T-cell (primary cell): ENCODE results near the gene PTPRD. TPM values are rescaled to one million over a fixed set of nuclear protein-coding genes. Genes with fewer than 3 reads are reported as not detected.

Source experiments
- ATAC-seq, 4 experiments: fragments of 200-7000 bp in 3 of 4; fragments of 150-1000 bp in 1 of 4; cut with Tn5 transposase; replicated peaks in 1 of 4; 1 replicate in 3 of 4; 2 replicates in 1 of 4; pipeline ENCODE4 v1.10.0; 2021; ENCODE audit warnings: moderate library complexity in 3 of 4, mild to moderate bottlenecking in 2 of 4, moderate number of reproducible peaks in 1 of 4
- CTCF ChIA-PET, 2 donors: fragments of 300-600 bp; sonication (Branson Sonifier 250); formaldehyde crosslinking; loops; one replicate each; lab custom pipeline; 2022; ENCODE audit warnings: antibody characterized with exemption in 2 of 2; lab: Charles Lee
- POLR2A ChIA-PET, 2 donors: fragments of 300-600 bp; sonication (Branson Sonifier 250); formaldehyde crosslinking; loops; one replicate each; lab custom pipeline; 2022; ENCODE audit warnings: antibody characterized with exemption in 2 of 2; lab: Charles Lee
- DNase-seq, 35 experiments: peaks; one replicate each; pipeline versions ENCODE4 v3.0.0 to v3.0.0-alpha.2; 2013 to 2023
- H3K27ac ChIP-seq: one replicate; pipeline ENCODE4 v1.5.1; 2013; ENCODE audit warnings: low read length
- H3K27me3 ChIP-seq, 2 experiments: replicated peaks in 1 of 2; 1 replicate in 1 of 2; 2 replicates in 1 of 2; pipeline versions ENCODE4 v1.6.1 to v1.7.0; 2013; ENCODE audit warnings: low read length in 1 of 2, mixed read lengths in 1 of 2; ENCODE audit not compliant: control insufficient read depth in 2 of 2, insufficient read depth in 2 of 2; ENCODE audit errors: extremely low read depth in 1 of 2
- H3K36me3 ChIP-seq, 2 donors: 1 replicate in 1 of 2; 2 replicates in 1 of 2; pipeline versions ENCODE4 v1.6.1 to v1.7.0; 2013; ENCODE audit warnings: low read length in 1 of 2; ENCODE audit not compliant: control insufficient read depth in 2 of 2, insufficient read depth in 1 of 2; ENCODE audit errors: extremely low read depth in 1 of 2
- H3K4me1 ChIP-seq, 2 experiments: 1 replicate in 1 of 2; 2 replicates in 1 of 2; pipeline versions ENCODE4 v1.6.1 to v1.7.0; 2013; ENCODE audit warnings: low read length in 2 of 2, mixed read lengths in 1 of 2; ENCODE audit not compliant: insufficient read depth in 2 of 2, control insufficient read depth in 1 of 2; ENCODE audit errors: extremely low read depth in 1 of 2
- H3K4me3 ChIP-seq, 2 donors: 1 replicate in 1 of 2; 2 replicates in 1 of 2; pipeline versions ENCODE4 v1.5.1 to v1.7.0; 2013; ENCODE audit warnings: mild to moderate bottlenecking in 2 of 2, low read length in 1 of 2, moderate library complexity in 1 of 2; ENCODE audit not compliant: control insufficient read depth in 1 of 2; ENCODE audit errors: extremely low read depth in 1 of 2
- H3K9me3 ChIP-seq: 2 replicates; pipeline ENCODE4 v1.7.0; 2013
- H3K27ac Mint-ChIP-seq, 2 donors: one replicate each; pipeline ENCODE4 v1.8.0; 2020 to 2021; ENCODE audit warnings: mild to moderate bottlenecking in 2 of 2, mixed read lengths in 2 of 2
- H3K27me3 Mint-ChIP-seq, 2 donors: one replicate each; pipeline ENCODE4 v1.8.0; 2021 to 2022; ENCODE audit warnings: mixed read lengths in 2 of 2
- H3K36me3 Mint-ChIP-seq: one replicate; pipeline ENCODE4 v1.8.0; 2021; ENCODE audit warnings: mixed read lengths
- H3K4me1 Mint-ChIP-seq, 3 donors: one replicate each; pipeline ENCODE4 v1.8.0; 2020 to 2022; ENCODE audit warnings: mixed read lengths in 3 of 3, mild to moderate bottlenecking in 1 of 3
- H3K4me3 Mint-ChIP-seq, 3 donors: one replicate each; pipeline ENCODE4 v1.8.0; 2020 to 2022; ENCODE audit warnings: mild to moderate bottlenecking in 3 of 3, mixed read lengths in 3 of 3, moderate library complexity in 3 of 3
- H3K9me3 Mint-ChIP-seq, 3 donors: one replicate each; pipeline ENCODE4 v1.8.0; 2020 to 2022; ENCODE audit warnings: mixed read lengths in 3 of 3
- WGBS: methylation state at CpG from one replicate; pipeline ENCODE4 v1.1.5; 2013; ENCODE audit warnings: missing lambda C conversion rate; ENCODE audit not compliant: insufficient coverage; 5-methylcytosine and 5-hydroxymethylcytosine counted together
- total RNA-seq, 35 experiments: library from RNA in 6 of 35; stranded (reverse) in 6 of 35; fragments of 120-200 nt in 1 of 35; gene quantifications; one replicate each; pipeline versions ENCODE4 v1.2.1 to v1.2.4 and lab custom pipeline; 2013 to 2026

Gene PTPRD
- total RNA-seq, 5 donors from 2014 or later (not counting 1 experiment from before 2014, with no cell fraction given) = 0.13 to 0.61 (median 0.38) TPM; not detected in 2

- Histone ChIP-seq H3K36me3 (no peaks in the 10 kb centered on the region), H3K4me3 (no peak overlapping the region), H3K27me3 (no peaks in the 10 kb centered on the region), H3K27ac (no peak overlapping the region), H3K9me3 (no peaks in the 10 kb centered on the region), H3K4me1 (no peaks in the 10 kb centered on the region)
- Mint-ChIP-seq H3K27me3 (no peaks in the 10 kb centered on the region), H3K36me3 (no peaks in the 10 kb centered on the region), H3K4me1 (no peaks in the 10 kb centered on the region), H3K4me3 (no peak overlapping the region), H3K27ac (no peak overlapping the region), H3K9me3 (no peaks in the 10 kb centered on the region)
- POLR2A ChIA-PET = no interaction called here
- ATAC-seq (no peak), DNase-seq (no peak)
- no CpG with 5 or more reads among the region's 3 CpGs for WGBS
- CTCF ChIA-PET = no interaction called here
These were observed 1846.7 kb downstream of the PTPRD start for GRCh38 chr9:8766096-8766495.

GRCh38 chr9:8764051-8764450 is 1848.8 kb downstream of the PTPRD start:
- Mint-ChIP-seq H3K36me3 (no peaks in the 10 kb centered on the region), H3K4me3 (no peak overlapping the region), H3K27ac (no peak overlapping the region), H3K9me3 (no peaks in the 10 kb centered on the region), H3K4me1 (no peaks in the 10 kb centered on the region), H3K27me3 (no peaks in the 10 kb centered on the region)
- CTCF ChIA-PET = no interaction called here
- H3K9me3 ChIP-seq = no peaks in the 10 kb centered on the region
- H3K27ac ChIP-seq = no peak overlapping the region
- WGBS = no CpG with 5 or more reads among the region's 1 CpG
- POLR2A ChIA-PET = no interaction called here
- H3K4me3 ChIP-seq = no peak overlapping the region
- no peaks in the 10 kb centered on the region for H3K36me3 ChIP-seq
- H3K4me1 ChIP-seq = no peaks in the 10 kb centered on the region
- DNase-seq (no peak), ATAC-seq (no peak)
- H3K27me3 ChIP-seq = no peaks in the 10 kb centered on the region

- H3K9me3 ChIP-seq = no peaks in the 10 kb centered on the region
- ChIA-PET POLR2A (no interaction called here), CTCF (no interaction called here)
- ATAC-seq = no peak
- no peaks in the 10 kb centered on the region for H3K4me1 ChIP-seq
- no peaks in the 10 kb centered on the region for H3K27me3 ChIP-seq
- Mint-ChIP-seq H3K36me3 (no peaks in the 10 kb centered on the region), H3K27ac (no peak overlapping the region), H3K4me1 (no peaks in the 10 kb centered on the region), H3K9me3 (no peaks in the 10 kb centered on the region), H3K4me3 (no peak overlapping the region), H3K27me3 (no peaks in the 10 kb centered on the region)
- H3K36me3 ChIP-seq = no peaks in the 10 kb centered on the region
- WGBS = 76% methylated on average over 2 of the region's 6 CpGs
- H3K27ac ChIP-seq = no peak overlapping the region
- no peak overlapping the region for H3K4me3 ChIP-seq
- DNase-seq = no peak
These were observed 1850.2 kb downstream of the PTPRD start for GRCh38 chr9:8762479-8763085.

GRCh38 chr9:8760000-8760767 is 1852.6 kb downstream of the PTPRD start:
- Histone ChIP-seq H3K36me3 (no peaks in the 10 kb centered on the region), H3K4me1 (no peaks in the 10 kb centered on the region), H3K27ac (no peak overlapping the region), H3K27me3 (no peaks in the 10 kb centered on the region), H3K4me3 (no peak overlapping the region), H3K9me3 (no peaks in the 10 kb centered on the region)
- Mint-ChIP-seq H3K27me3 (no peaks in the 10 kb centered on the region), H3K27ac (no peak overlapping the region), H3K4me1 (no peaks in the 10 kb centered on the region), H3K9me3 (no peaks in the 10 kb centered on the region), H3K4me3 (no peak overlapping the region), H3K36me3 (no peaks in the 10 kb centered on the region)
- DNase-seq (no peak), ATAC-seq (no peak)
- ChIA-PET POLR2A (no interaction called here), CTCF (interaction anchor here (0.5 to 0.6 kb wide), 2 partner anchors 99 to 1172 kb away, joined by 3 to 4 read pairs; no protein-coding TSS in a partner anchor)
- 90% methylated on average over 4 of the region's 8 CpGs for WGBS

GRCh38 chr9:8757881-8758280 is 1854.9 kb downstream of the PTPRD start:
- H3K27me3 Mint-ChIP-seq = no peaks in the 10 kb centered on the region
- no peaks in the 10 kb centered on the region for H3K9me3 Mint-ChIP-seq
- POLR2A ChIA-PET = no interaction called here
- no peaks in the 10 kb centered on the region for H3K36me3 Mint-ChIP-seq
- no CpG with 5 or more reads among the region's 2 CpGs for WGBS
- Histone ChIP-seq H3K9me3 (no peaks in the 10 kb centered on the region), H3K36me3 (no peaks in the 10 kb centered on the region), H3K4me3 (no peak overlapping the region), H3K4me1 (no peaks in the 10 kb centered on the region), H3K27me3 (no peaks in the 10 kb centered on the region), H3K27ac (no peak overlapping the region)
- H3K4me3 Mint-ChIP-seq = no peak overlapping the region
- no peak for DNase-seq
- no peak overlapping the region for H3K27ac Mint-ChIP-seq
- ATAC-seq = no peak
- CTCF ChIA-PET = interaction anchor here in 1 of 2 donors (0.7 kb wide), 1 partner anchor 943 kb away, joined by 6 read pairs; no protein-coding TSS in a partner anchor
- no peaks in the 10 kb centered on the region for H3K4me1 Mint-ChIP-seq

GRCh38 chr9:8754751-8755150 is 1858.1 kb downstream of the PTPRD start:
- Mint-ChIP-seq H3K4me3 (no peak overlapping the region), H3K36me3 (no peaks in the 10 kb centered on the region), H3K4me1 (no peaks in the 10 kb centered on the region), H3K27me3 (peaks cover 0 to 2% of the 10 kb centered on the region in 2 donors), H3K27ac (no peak overlapping the region), H3K9me3 (no peaks in the 10 kb centered on the region)
- WGBS = no CpG with 5 or more reads among the region's 1 CpG
- Histone ChIP-seq H3K27ac (no peak overlapping the region), H3K36me3 (no peaks in the 10 kb centered on the region), H3K27me3 (no peaks in the 10 kb centered on the region), H3K4me1 (no peaks in the 10 kb centered on the region), H3K9me3 (no peaks in the 10 kb centered on the region), H3K4me3 (no peak overlapping the region)
- CTCF ChIA-PET = no interaction called here
- no peak for ATAC-seq
- POLR2A ChIA-PET = no interaction called here
- DNase-seq = no peak
